Transverse colon (tissue), 4 donors: ENCODE measurements around the gene CLDN14. TPM values are rescaled to one million over a fixed set of nuclear protein-coding genes. Genes with fewer than 3 reads are reported as not detected.
A peak's percentile ranks its signal among the peaks of the same experiment; 100 is the strongest.

Source experiments
- DNase-seq: peaks from one replicate; pipeline ENCODE4 v3.0.0-alpha.2; 2019
- H3K27ac ChIP-seq, 4 donors: fragments of 200-600 bp; sonication (generic); 2 replicates each; pipeline ENCODE4 v1.5.1; 2016 to 2018; ENCODE audit warnings: inconsistent platforms in 4 of 4
- H3K27me3 ChIP-seq: fragments of 200-600 bp; sonication (generic); 2 replicates; pipeline ENCODE4 v1.5.1; 2017; ENCODE audit warnings: inconsistent platforms
- H3K36me3 ChIP-seq, 4 donors: fragments of 200-600 bp; sonication (generic); 2 replicates each; pipeline ENCODE4 v1.5.1; 2017 to 2019; ENCODE audit warnings: inconsistent platforms in 4 of 4
- H3K4me1 ChIP-seq, 4 donors: fragments of 200-600 bp; sonication (generic); 2 replicates each; pipeline ENCODE4 v1.5.1; 2017 to 2020; ENCODE audit warnings: inconsistent platforms in 4 of 4
- H3K4me3 ChIP-seq, 4 donors: fragments of 200-600 bp; sonication (generic); 1 replicate in 1 of 4; 2 replicates in 3 of 4; pipeline versions ENCODE4 v1.5.1 to v1.6.1; 2017 to 2019; ENCODE audit warnings: inconsistent platforms in 4 of 4
- H3K9me3 ChIP-seq, 2 donors: fragments of 200-600 bp; sonication (generic); 2 replicates each; pipeline ENCODE4 v1.5.1; 2017 to 2019; ENCODE audit warnings: inconsistent platforms in 2 of 2
- EP300 ChIP-seq: sonication (generic); formaldehyde crosslinking; IDR thresholded peaks from one replicate; pipeline ENCODE4 v1.6.1; 2017; ENCODE audit warnings: antibody characterized with exemption, low read depth
- POLR2A ChIP-seq: fragments of 450-650 bp; IDR thresholded peaks from one replicate; pipeline ENCODE4 v1.6.1; 2016; ENCODE audit warnings: antibody characterized with exemption, mild to moderate bottlenecking, moderate library complexity
- POLR2AphosphoS5 ChIP-seq, 3 donors: sonication (generic); formaldehyde crosslinking; IDR thresholded peaks; one replicate each; pipeline ENCODE4 v1.6.1; 2016; ENCODE audit warnings: antibody characterized with exemption in 3 of 3
- WGBS, 2 donors: methylation state at CpG; one replicate each; pipeline ENCODE4 v1.1.5; 2018; ENCODE audit warnings: low coverage in 1 of 2; 5-methylcytosine and 5-hydroxymethylcytosine counted together
- in situ Hi-C, 4 donors: fragments of 200-750 bp; cut with MboI; loops; one replicate each; pipeline versions ENCODE4 v1.15.0 to v1.15.1; 2017; ENCODE audit warnings: low sequenced_read_pairs in 3 of 4, low pct_ligation_motif_present in 1 of 4, low pct_unique_long_range_greater_than_20kb in 1 of 4
- intact Hi-C: fragments of 100-400 bp; cut with DNase I; formaldehyde crosslinking; loops from one replicate; pipeline ENCODE4 v1.15.1; 2023; ENCODE audit warnings: low total_unique reads
- total RNA-seq, 4 donors: library from RNA; depleted of rRNA; stranded (reverse); fragments of >200 nt; gene quantifications; one replicate each; pipeline ENCODE4 v1.1.0, GENCODE V29; 2016
- TF ChIP-seq, protein P1 (sequence below), 5 experiments: fragments of 200-600 bp in 3 of 5; fragments of 450-650 bp in 2 of 5; sonication (generic) in 3 of 5; IDR thresholded peaks; 1 replicate in 2 of 5; 2 replicates in 3 of 5; pipeline ENCODE4 v1.5.1; 2016 to 2017; ENCODE audit warnings: antibody characterized with exemption in 5 of 5, inconsistent platforms in 3 of 5, mild to moderate bottlenecking in 2 of 5, moderate library complexity in 1 of 5

The CLDN14 gene
- total RNA-seq, 4 donors from 2014 or later, result not detected

GRCh38 chr21:36489103-36489775, 9.3 kb upstream of the CLDN14 start:
- no peaks in the 10 kb centered on the region for H3K27me3 ChIP-seq
- H3K4me1 ChIP-seq, result peaks cover 0 to 10% (median 7%) of the 10 kb centered on the region in 4 donors
- no peaks in the 10 kb centered on the region for H3K9me3 ChIP-seq
- no peak overlapping the region for H3K4me3 ChIP-seq
- 81% methylated on average over 10 of the region's 10 CpGs; no CpG with 5 or more reads in 1 of the 2 donors for WGBS, 2 donors
- H3K36me3 ChIP-seq, result no peaks in the 10 kb centered on the region
- no peak for DNase-seq
- intact Hi-C loops (no loop called here), in situ Hi-C loops (no loop called here)
- H3K27ac ChIP-seq, result no peak overlapping the region
- TF ChIP-seq POLR2A (no peak), POLR2AphosphoS5 (IDR thresholded peaks at IDR 0.05) (no peak), EP300 (no peak)
- TF ChIP-seq, protein P1, sequence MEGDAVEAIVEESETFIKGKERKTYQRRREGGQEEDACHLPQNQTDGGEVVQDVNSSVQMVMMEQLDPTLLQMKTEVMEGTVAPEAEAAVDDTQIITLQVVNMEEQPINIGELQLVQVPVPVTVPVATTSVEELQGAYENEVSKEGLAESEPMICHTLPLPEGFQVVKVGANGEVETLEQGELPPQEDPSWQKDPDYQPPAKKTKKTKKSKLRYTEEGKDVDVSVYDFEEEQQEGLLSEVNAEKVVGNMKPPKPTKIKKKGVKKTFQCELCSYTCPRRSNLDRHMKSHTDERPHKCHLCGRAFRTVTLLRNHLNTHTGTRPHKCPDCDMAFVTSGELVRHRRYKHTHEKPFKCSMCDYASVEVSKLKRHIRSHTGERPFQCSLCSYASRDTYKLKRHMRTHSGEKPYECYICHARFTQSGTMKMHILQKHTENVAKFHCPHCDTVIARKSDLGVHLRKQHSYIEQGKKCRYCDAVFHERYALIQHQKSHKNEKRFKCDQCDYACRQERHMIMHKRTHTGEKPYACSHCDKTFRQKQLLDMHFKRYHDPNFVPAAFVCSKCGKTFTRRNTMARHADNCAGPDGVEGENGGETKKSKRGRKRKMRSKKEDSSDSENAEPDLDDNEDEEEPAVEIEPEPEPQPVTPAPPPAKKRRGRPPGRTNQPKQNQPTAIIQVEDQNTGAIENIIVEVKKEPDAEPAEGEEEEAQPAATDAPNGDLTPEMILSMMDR (IDR thresholded peaks at IDR 0.05), result no peak

DNA sequence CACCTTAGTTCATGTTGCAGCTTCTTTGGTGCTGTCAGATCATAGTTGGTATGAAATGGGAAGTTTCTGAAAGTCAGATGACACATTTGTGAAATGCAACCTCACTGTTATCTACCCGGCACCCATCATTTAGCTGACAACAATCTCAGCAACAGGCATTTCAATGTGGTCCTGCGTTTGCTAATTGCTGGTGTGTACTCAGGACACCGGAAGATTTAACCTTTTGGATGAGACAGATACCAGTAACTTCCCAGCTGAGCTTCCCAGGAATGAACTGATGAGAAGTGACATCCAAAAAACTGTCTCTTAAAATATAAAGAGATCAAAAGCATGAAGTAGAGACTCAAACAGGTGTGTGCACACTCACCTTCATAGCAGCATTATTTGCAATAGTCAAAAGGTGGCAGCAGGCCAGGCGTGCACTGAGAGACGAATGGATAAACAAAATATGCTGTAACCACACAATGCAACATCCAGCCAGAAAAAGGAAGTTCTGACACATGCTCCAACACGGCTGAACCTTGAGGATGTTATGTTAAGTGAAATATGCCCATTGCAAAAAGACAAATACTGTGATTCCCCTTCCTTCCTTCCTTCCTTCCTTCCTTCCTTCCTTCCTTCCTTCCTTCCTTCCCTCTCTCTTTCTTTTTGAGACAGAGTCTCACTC, 7.9 kb upstream of the CLDN14 start:
- intact Hi-C loops (no loop called here), in situ Hi-C loops (no loop called here)
- peak; percentile 35 for DNase-seq
- Histone ChIP-seq H3K9me3 (no peaks in the 10 kb centered on the region), H3K36me3 (no peaks in the 10 kb centered on the region), H3K4me3 (no peak overlapping the region), H3K27me3 (no peaks in the 10 kb centered on the region), H3K4me1 (peaks cover 0 to 10% (median 7%) of the 10 kb centered on the region in 4 donors), H3K27ac (no peak overlapping the region)
- WGBS, 2 donors, result 29 to 39% methylated on average over 4 to 6 of the region's 6 CpGs
- TF ChIP-seq, protein P1 (IDR thresholded peaks at IDR 0.05), result no peak
- no peak for TF ChIP-seq POLR2AphosphoS5 (IDR thresholded peaks at IDR 0.05)

- H3K27me3 ChIP-seq, result no peaks in the 10 kb centered on the region
- in situ Hi-C loops, result no loop called here
- TF ChIP-seq, protein P1 (IDR thresholded peaks at IDR 0.05), result no peak
- no peak for TF ChIP-seq EP300
- no peak for TF ChIP-seq POLR2AphosphoS5 (IDR thresholded peaks at IDR 0.05)
- no peak for TF ChIP-seq POLR2A
- no peak overlapping the region for H3K4me3 ChIP-seq
- no peaks in the 10 kb centered on the region for H3K9me3 ChIP-seq
- intact Hi-C loops, result no loop called here
- no peaks in the 10 kb centered on the region for H3K36me3 ChIP-seq
- no peak for DNase-seq
- H3K27ac ChIP-seq, result no peak overlapping the region
- WGBS, 2 donors, result 85% methylated on average over 9 of the region's 9 CpGs; no CpG with 5 or more reads in 1 of the 2 donors
- peaks cover 0 to 6% (median 4%) of the 10 kb centered on the region in 4 donors for H3K4me1 ChIP-seq
Observed at GRCh38 chr21:36486246-36486645, 6.3 kb upstream of the CLDN14 start.

DNA sequence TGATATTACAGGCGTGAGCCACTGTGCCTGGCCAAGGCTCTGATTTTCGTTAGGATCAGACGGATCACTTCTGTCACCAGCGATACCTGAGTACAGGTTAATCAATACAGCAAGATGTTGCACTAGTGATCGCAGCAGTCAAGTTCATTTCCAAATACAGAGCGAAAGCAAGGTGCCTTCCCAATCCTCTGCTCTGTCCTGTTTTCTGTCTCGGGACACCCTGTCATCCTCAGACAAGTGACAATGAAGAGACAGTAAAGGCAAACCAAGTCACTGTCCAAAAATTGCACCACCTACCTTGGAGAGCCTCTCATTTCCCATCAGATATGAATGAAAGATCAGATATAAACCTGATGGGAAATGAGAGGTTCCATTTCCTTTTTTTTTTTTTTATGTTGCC, 5.6 kb upstream of the CLDN14 start:
- Histone ChIP-seq H3K9me3 (no peaks in the 10 kb centered on the region), H3K27me3 (no peaks in the 10 kb centered on the region), H3K4me3 (no peak overlapping the region), H3K36me3 (no peaks in the 10 kb centered on the region), H3K27ac (no peak overlapping the region), H3K4me1 (peaks cover 0 to 3% (median under 1%) of the 10 kb centered on the region in 4 donors)
- in situ Hi-C loops, result no loop called here
- 91 to 100% methylated on average over 2 to 7 of the region's 7 CpGs for WGBS, 2 donors
- TF ChIP-seq POLR2A (no peak), POLR2AphosphoS5 (IDR thresholded peaks at IDR 0.05) (no peak), EP300 (no peak)
- TF ChIP-seq, protein P1 (IDR thresholded peaks at IDR 0.05), result no peak
- intact Hi-C loops, result no loop called here
- DNase-seq, result no peak
